HEK293 (cell line): ENCODE data around the gene IVNS1ABP.

ENCODE experiments used
- CTCF ChIA-PET: fragments of 350-600 bp; formaldehyde crosslinking; extraction: SDS; loops from one replicate; lab custom pipeline; 2021; ENCODE audit warnings: antibody characterized with exemption; lab: Yijun Ruan, JAX
- POLR2A ChIA-PET: fragments of 300-600 bp; formaldehyde crosslinking; extraction: SDS; loops from one replicate; lab custom pipeline; 2020; ENCODE audit warnings: antibody characterized with exemption, inconsistent platforms; lab: Yijun Ruan, JAX
- H3K27ac ChIP-seq: fragments of 200-500 bp; sonication (Bioruptor generic); 2 replicates; pipeline ENCODE4 v1.5.1; 2014; ENCODE audit warnings: low read depth, low read length, control low read depth, inconsistent platforms; ENCODE audit errors: extremely low read depth
- H3K36me3 ChIP-seq, 2 experiments: fragments of 200-500 bp in 1 of 2; sonication (Bioruptor generic) in 1 of 2; 1 replicate in 1 of 2; 2 replicates in 1 of 2; pipeline ENCODE4 v1.5.1; 2014 to 2017; ENCODE audit warnings: inconsistent platforms in 2 of 2, low read length in 2 of 2; ENCODE audit not compliant: control insufficient read depth in 2 of 2, insufficient read depth in 1 of 2
- H3K4me1 ChIP-seq: fragments of 200-500 bp; sonication (Bioruptor generic); 2 replicates; pipeline ENCODE4 v1.5.1; 2014; ENCODE audit warnings: mild to moderate bottlenecking, low read length, inconsistent platforms; ENCODE audit not compliant: control insufficient read depth, insufficient read depth
- H3K4me3 ChIP-seq: 2 replicates; pipeline ENCODE4 v1.5.1; 2011; ENCODE audit warnings: low read depth, mild to moderate bottlenecking, control low read depth, low read length, moderate library complexity
- H3K9me3 ChIP-seq: fragments of 200-500 bp; sonication (Bioruptor generic); 2 replicates; pipeline ENCODE4 v1.5.1; 2014; ENCODE audit warnings: low read depth, low read length, inconsistent platforms; ENCODE audit not compliant: control insufficient read depth, insufficient read depth
- EGR2 ChIP-seq: fragments of 450-650 bp; formaldehyde crosslinking; IDR thresholded peaks from 2 replicates; pipeline ENCODE4 v1.5.1; 2016; ENCODE audit warnings: low read depth, missing biosample characterization, missing genetic modification characterization
- GLIS1 ChIP-seq: fragments of 450-650 bp; formaldehyde crosslinking; IDR thresholded peaks from 2 replicates; pipeline ENCODE4 v1.5.1; 2016; ENCODE audit warnings: missing biosample characterization, missing genetic modification characterization
- PRDM10 ChIP-seq: fragments of 450-650 bp; formaldehyde crosslinking; IDR thresholded peaks from 2 replicates; pipeline ENCODE4 v1.5.1; 2016; ENCODE audit warnings: missing biosample characterization, missing genetic modification characterization
- SCRT1 ChIP-seq: fragments of 450-650 bp; formaldehyde crosslinking; IDR thresholded peaks from 2 replicates; pipeline ENCODE4 v1.5.1; 2016; ENCODE audit warnings: missing biosample characterization, missing genetic modification characterization, borderline replicate concordance
- SCRT2 ChIP-seq: fragments of 450-650 bp; formaldehyde crosslinking; IDR thresholded peaks from 2 replicates; pipeline ENCODE4 v1.5.1; 2016; ENCODE audit warnings: missing biosample characterization, missing genetic modification characterization
- ZBTB1 ChIP-seq: fragments of 450-650 bp; formaldehyde crosslinking; IDR thresholded peaks from 2 replicates; pipeline ENCODE4 v1.5.1; 2016; ENCODE audit warnings: missing biosample characterization, missing genetic modification characterization
- ZBTB17 ChIP-seq: fragments of 450-650 bp; formaldehyde crosslinking; IDR thresholded peaks from 2 replicates; pipeline ENCODE4 v1.5.1; 2016; ENCODE audit warnings: missing biosample characterization, missing genetic modification characterization
- ZBTB7A ChIP-seq: fragments of 450-650 bp; formaldehyde crosslinking; IDR thresholded peaks from 2 replicates; pipeline ENCODE4 v1.5.1; 2016; ENCODE audit warnings: low read depth, missing biosample characterization, missing genetic modification characterization
- ZFHX2 ChIP-seq: fragments of 450-650 bp; formaldehyde crosslinking; conservative IDR thresholded peaks from 2 replicates; pipeline ENCODE4 v1.5.1; 2016; ENCODE audit warnings: missing biosample characterization, missing genetic modification characterization
- ZNF121 ChIP-seq: fragments of 450-650 bp; formaldehyde crosslinking; IDR thresholded peaks from 2 replicates; pipeline ENCODE4 v1.5.1; 2016; ENCODE audit warnings: missing biosample characterization, missing genetic modification characterization
- ZNF140 ChIP-seq: fragments of 450-650 bp; formaldehyde crosslinking; IDR thresholded peaks from 2 replicates; pipeline ENCODE4 v1.5.1; 2016; ENCODE audit warnings: missing biosample characterization, missing genetic modification characterization
- ZNF146 ChIP-seq: fragments of 450-650 bp; formaldehyde crosslinking; IDR thresholded peaks from 2 replicates; pipeline ENCODE4 v1.5.1; 2016; ENCODE audit warnings: missing biosample characterization, missing genetic modification characterization
- ZNF221 ChIP-seq: fragments of 450-650 bp; formaldehyde crosslinking; IDR thresholded peaks from 2 replicates; pipeline ENCODE4 v1.5.1; 2017; ENCODE audit warnings: missing biosample characterization, missing genetic modification characterization, borderline replicate concordance
- ZNF23 ChIP-seq: fragments of 450-650 bp; formaldehyde crosslinking; IDR thresholded peaks from 2 replicates; pipeline ENCODE4 v1.5.1; 2016; ENCODE audit warnings: missing biosample characterization, missing genetic modification characterization, borderline replicate concordance
- ZNF394 ChIP-seq: fragments of 450-650 bp; formaldehyde crosslinking; IDR thresholded peaks from 2 replicates; pipeline ENCODE4 v1.5.1; 2016; ENCODE audit warnings: missing biosample characterization, missing genetic modification characterization, mild to moderate bottlenecking, moderate library complexity, borderline replicate concordance
- ZNF48 ChIP-seq: fragments of 450-650 bp; formaldehyde crosslinking; IDR thresholded peaks from 2 replicates; pipeline ENCODE4 v1.5.1; 2016; ENCODE audit warnings: missing biosample characterization, missing genetic modification characterization
- ZNF580 ChIP-seq: fragments of 450-650 bp; formaldehyde crosslinking; IDR thresholded peaks from 2 replicates; pipeline ENCODE4 v1.5.1; 2016; ENCODE audit warnings: missing biosample characterization, missing genetic modification characterization
- ZNF768 ChIP-seq: fragments of 450-650 bp; formaldehyde crosslinking; IDR thresholded peaks from 2 replicates; pipeline ENCODE4 v1.5.1; 2018; ENCODE audit warnings: missing biosample characterization, mild to moderate bottlenecking, missing genetic modification characterization
- ZNF837 ChIP-seq: fragments of 450-650 bp; formaldehyde crosslinking; IDR thresholded peaks from 2 replicates; pipeline ENCODE4 v1.5.1; 2016; ENCODE audit warnings: missing biosample characterization, missing genetic modification characterization
- TF ChIP-seq, protein P1 (sequence below): fragments of 450-650 bp; formaldehyde crosslinking; conservative IDR thresholded peaks from 2 replicates; pipeline ENCODE4 v1.5.1; 2016; ENCODE audit warnings: low read depth, missing biosample characterization, missing genetic modification characterization

IVNS1ABP gene

DNA sequence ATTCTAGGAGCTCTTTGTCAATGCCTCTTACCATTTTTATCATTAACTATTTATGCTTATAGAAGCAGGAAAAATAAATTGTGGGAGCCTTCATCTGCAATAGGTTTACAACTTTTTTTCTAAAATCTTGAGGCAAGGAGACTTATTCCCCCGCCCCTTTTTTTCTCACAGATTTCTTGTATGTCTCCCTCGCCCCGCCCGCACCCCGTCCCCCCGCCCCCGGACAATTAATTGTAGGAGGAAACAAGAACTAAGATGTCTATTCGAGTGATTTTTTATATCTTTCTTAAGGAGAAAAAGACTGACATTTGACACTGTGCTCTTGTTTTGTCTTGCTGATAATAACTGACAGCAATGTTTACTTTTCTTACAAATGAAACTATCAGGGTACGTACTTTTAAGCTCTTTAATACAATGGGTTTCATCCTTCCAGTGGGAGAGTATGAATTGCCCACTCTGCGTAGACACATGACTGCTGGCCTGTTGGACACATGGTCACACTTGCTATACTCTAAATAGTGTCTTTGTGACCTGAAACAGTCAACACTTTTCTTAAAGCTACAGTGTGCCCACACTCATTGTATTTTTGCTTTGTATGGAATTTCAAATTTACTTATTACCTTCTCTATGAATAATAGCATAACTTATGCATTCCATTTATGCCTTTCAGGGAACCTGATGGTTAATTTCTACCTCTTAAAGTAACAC lies 1.5 kb upstream of the IVNS1ABP start:
- no peaks in the 10 kb centered on the region for H3K36me3 ChIP-seq
- peaks cover 9% of the 10 kb centered on the region for H3K4me1 ChIP-seq
- TF ChIP-seq, protein P1, sequence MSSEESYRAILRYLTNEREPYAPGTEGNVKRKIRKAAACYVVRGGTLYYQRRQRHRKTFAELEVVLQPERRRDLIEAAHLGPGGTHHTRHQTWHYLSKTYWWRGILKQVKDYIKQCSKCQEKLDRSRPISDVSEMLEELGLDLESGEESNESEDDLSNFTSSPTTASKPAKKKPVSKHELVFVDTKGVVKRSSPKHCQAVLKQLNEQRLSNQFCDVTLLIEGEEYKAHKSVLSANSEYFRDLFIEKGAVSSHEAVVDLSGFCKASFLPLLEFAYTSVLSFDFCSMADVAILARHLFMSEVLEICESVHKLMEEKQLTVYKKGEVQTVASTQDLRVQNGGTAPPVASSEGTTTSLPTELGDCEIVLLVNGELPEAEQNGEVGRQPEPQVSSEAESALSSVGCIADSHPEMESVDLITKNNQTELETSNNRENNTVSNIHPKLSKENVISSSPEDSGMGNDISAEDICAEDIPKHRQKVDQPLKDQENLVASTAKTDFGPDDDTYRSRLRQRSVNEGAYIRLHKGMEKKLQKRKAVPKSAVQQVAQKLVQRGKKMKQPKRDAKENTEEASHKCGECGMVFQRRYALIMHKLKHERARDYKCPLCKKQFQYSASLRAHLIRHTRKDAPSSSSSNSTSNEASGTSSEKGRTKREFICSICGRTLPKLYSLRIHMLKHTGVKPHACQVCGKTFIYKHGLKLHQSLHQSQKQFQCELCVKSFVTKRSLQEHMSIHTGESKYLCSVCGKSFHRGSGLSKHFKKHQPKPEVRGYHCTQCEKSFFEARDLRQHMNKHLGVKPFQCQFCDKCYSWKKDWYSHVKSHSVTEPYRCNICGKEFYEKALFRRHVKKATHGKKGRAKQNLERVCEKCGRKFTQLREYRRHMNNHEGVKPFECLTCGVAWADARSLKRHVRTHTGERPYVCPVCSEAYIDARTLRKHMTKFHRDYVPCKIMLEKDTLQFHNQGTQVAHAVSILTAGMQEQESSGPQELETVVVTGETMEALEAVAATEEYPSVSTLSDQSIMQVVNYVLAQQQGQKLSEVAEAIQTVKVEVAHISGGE (tag by site-specific recombination), result no peak
- no peak for TF ChIP-seq ZNF140 (tag by site-specific recombination)
- TF ChIP-seq ZNF121 (tag by site-specific recombination), result no peak
- TF ChIP-seq ZBTB1 (tag by site-specific recombination), result no peak
- no peak for TF ChIP-seq ZNF837 (tag by site-specific recombination)
- TF ChIP-seq SCRT1 (tag by site-specific recombination), result no peak
- no peak for TF ChIP-seq ZFHX2
- H3K4me3 ChIP-seq, result no peak overlapping the region
- H3K9me3 ChIP-seq, result no peaks in the 10 kb centered on the region
- H3K27ac ChIP-seq, result no peak overlapping the region
- POLR2A ChIA-PET, result no interaction called here
- CTCF ChIA-PET, result interaction anchor here (1.5 to 2.8 kb wide), 3 partner anchors 173 to 352 kb away, joined by 3 to 11 read pairs (median 7); no protein-coding TSS in a partner anchor

- TF ChIP-seq ZNF580 (tag by site-specific recombination) (no peak), ZNF23 (tag by site-specific recombination) (no peak), ZNF221 (tag by site-specific recombination) (no peak), PRDM10 (tag by site-specific recombination) (0 out of 2 replicates have a peak, but pooled peaks have one; percentile 46), ZNF394 (tag by site-specific recombination) (no peak), ZNF768 (tag by site-specific recombination) (no peak), ZBTB7A (no peak), ZNF48 (tag by site-specific recombination) (no peak), EGR2 (tag by site-specific recombination) (no peak), SCRT2 (tag by site-specific recombination) (no peak), ZNF146 (no peak), GLIS1 (tag by site-specific recombination) (no peak), ZBTB17 (tag by site-specific recombination) (peak; percentile 7)
- POLR2A ChIA-PET, result interaction anchor here (1.2 to 1.5 kb wide), 3 partner anchors 121 to 353 kb away, joined by 3 to 10 read pairs (median 4); no protein-coding TSS in a partner anchor
- H3K9me3 ChIP-seq, result no peaks in the 10 kb centered on the region
- peak overlapping the region; percentile 74; the same call in 1 of the 2 replicates for H3K27ac ChIP-seq
- H3K4me1 ChIP-seq, result peaks cover 9% of the 10 kb centered on the region
- CTCF ChIA-PET, result interaction anchor here (0.7 to 2.8 kb wide), 8 partner anchors 24 to 352 kb away, joined by 3 to 11 read pairs (median 4); no protein-coding TSS in a partner anchor
- no peaks in the 10 kb centered on the region for H3K36me3 ChIP-seq
- H3K4me3 ChIP-seq, result peak overlapping the region; percentile 91
These were observed 855 bp upstream of the IVNS1ABP start for GRCh38 chr1:185317886-185318310.
